ENCODE data around the gene LMX1A. TPM values are rescaled to one million over a fixed set of nuclear protein-coding genes. Genes with fewer than 3 reads are reported as not detected.

LMX1A gene
- total RNA-seq, 2 experiments from 2014 or later: not detected

DNA sequence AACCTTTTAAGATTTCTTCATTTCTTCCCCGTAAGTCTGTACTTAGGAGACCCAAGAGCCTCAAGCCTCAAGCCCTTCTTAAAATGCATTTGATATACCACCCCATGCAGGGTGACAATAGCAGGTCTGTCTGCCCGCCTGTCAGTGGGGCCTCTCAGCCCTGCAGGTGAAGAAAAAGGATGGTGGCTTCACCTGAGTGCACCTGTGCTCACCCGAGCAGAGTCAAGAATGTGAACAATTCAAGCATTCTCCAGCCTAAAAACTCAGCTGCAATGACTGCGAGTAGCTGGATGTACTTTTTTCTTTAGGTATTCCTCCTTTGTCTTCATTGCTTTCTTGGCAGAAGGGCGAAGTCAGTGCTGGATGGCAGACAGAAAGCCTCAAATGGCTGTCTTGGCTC lies 203.3 kb downstream of the LMX1A start:
- DNase-seq: no peak
- CTCF ChIA-PET: no interaction called here
- no peak for ATAC-seq (ENCODE audit: poor library complexity)
- intact Hi-C loops (cut with DNase I, micrococcal nuclease): no loop called here
- Histone ChIP-seq H3K4me3 (ENCODE audit: low read length) (no peak overlapping the region), H3K9me3 (ENCODE audit: control insufficient read depth in 1 of 2, insufficient read depth in 1 of 2, low read length in 2 of 2) (no peaks in the 10 kb centered on the region), H3K27ac (ENCODE audit: low read depth in 1 of 2, low read length in 2 of 2) (no peak overlapping the region), H3K27me3 (ENCODE audit: control insufficient read depth in 1 of 2, insufficient read depth in 2 of 2, low read length in 2 of 2) (no peaks in the 10 kb centered on the region), H3K4me1 (ENCODE audit: insufficient read depth, low read length) (no peaks in the 10 kb centered on the region), H3K36me3 (ENCODE audit: insufficient read depth, low read length) (no peaks in the 10 kb centered on the region)
- Mint-ChIP-seq H3K9me3 (no peaks in the 10 kb centered on the region), H3K27me3 (no peaks in the 10 kb centered on the region), H3K4me3 (no peak overlapping the region), H3K4me1 (ENCODE audit: low read depth) (no peaks in the 10 kb centered on the region), H3K27ac (no peak overlapping the region), H3K36me3 (ENCODE audit: low read depth) (no peaks in the 10 kb centered on the region)
- TF ChIP-seq, protein P1, sequence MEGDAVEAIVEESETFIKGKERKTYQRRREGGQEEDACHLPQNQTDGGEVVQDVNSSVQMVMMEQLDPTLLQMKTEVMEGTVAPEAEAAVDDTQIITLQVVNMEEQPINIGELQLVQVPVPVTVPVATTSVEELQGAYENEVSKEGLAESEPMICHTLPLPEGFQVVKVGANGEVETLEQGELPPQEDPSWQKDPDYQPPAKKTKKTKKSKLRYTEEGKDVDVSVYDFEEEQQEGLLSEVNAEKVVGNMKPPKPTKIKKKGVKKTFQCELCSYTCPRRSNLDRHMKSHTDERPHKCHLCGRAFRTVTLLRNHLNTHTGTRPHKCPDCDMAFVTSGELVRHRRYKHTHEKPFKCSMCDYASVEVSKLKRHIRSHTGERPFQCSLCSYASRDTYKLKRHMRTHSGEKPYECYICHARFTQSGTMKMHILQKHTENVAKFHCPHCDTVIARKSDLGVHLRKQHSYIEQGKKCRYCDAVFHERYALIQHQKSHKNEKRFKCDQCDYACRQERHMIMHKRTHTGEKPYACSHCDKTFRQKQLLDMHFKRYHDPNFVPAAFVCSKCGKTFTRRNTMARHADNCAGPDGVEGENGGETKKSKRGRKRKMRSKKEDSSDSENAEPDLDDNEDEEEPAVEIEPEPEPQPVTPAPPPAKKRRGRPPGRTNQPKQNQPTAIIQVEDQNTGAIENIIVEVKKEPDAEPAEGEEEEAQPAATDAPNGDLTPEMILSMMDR (IDR thresholded peaks at IDR 0.05): no peak
- POLR2A ChIA-PET: no interaction called here

DNA sequence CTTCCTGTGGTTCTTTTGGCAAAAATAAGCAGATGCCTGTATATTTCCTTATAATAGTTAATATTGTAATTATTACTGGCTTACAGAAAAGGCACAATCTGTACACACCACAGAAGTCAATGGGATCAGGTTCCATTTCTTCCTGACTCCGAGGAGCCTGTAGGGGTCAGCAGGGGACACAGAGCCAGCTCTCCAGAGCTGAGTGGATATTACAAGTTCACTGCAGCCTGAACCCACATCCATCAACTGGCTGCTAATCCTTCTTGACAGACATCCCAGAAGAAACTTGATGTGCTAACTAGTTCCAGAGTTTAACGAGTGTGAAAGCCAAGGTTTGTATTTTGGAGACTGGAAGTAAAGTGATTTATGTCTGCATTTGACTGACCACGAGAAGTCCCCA lies 203.8 kb downstream of the LMX1A start:
- no peaks in the 10 kb centered on the region for H3K4me1 Mint-ChIP-seq (ENCODE audit: low read depth)

DNA sequence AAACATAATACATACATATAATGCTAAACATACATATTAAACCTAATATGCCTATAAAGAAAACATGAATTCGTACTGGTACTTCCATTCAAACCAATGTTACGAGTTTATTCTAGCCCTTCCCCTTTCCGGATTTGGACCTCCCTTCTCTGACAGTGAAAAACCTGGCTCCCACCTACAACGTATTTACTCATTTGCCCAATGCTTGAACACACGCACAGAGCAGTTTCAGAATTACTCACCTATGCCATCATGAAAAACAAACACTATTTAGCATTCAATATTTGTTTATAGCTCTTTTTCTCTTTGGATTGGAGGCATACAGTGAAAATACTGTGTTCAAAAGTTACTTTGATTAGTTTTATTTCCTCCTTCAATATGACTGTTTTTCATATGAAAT lies 204.4 kb downstream of the LMX1A start:
- intact Hi-C loops (cut with DNase I, micrococcal nuclease): no loop called here
- Mint-ChIP-seq H3K9me3 (no peaks in the 10 kb centered on the region), H3K27ac (no peak overlapping the region), H3K4me3 (no peak overlapping the region), H3K36me3 (ENCODE audit: low read depth) (no peaks in the 10 kb centered on the region), H3K4me1 (ENCODE audit: low read depth) (no peaks in the 10 kb centered on the region), H3K27me3 (peaks cover 2% of the 10 kb centered on the region)
- Histone ChIP-seq H3K36me3 (ENCODE audit: insufficient read depth, low read length) (no peaks in the 10 kb centered on the region), H3K27me3 (ENCODE audit: control insufficient read depth in 1 of 2, insufficient read depth in 2 of 2, low read length in 2 of 2) (no peaks in the 10 kb centered on the region), H3K27ac (ENCODE audit: low read depth in 1 of 2, low read length in 2 of 2) (no peak overlapping the region), H3K4me3 (ENCODE audit: low read length) (no peak overlapping the region), H3K9me3 (ENCODE audit: control insufficient read depth in 1 of 2, insufficient read depth in 1 of 2, low read length in 2 of 2) (no peaks in the 10 kb centered on the region), H3K4me1 (ENCODE audit: insufficient read depth, low read length) (no peaks in the 10 kb centered on the region)
- TF ChIP-seq, protein P1 (IDR thresholded peaks at IDR 0.05): no peak
- no peak for ATAC-seq (ENCODE audit: poor library complexity)
- no peak for DNase-seq
- ChIA-PET CTCF (no interaction called here), POLR2A (no interaction called here)

More for the DNA sequence above, 203.8 kb downstream of the LMX1A start:
- Mint-ChIP-seq H3K27me3 (no peaks in the 10 kb centered on the region), H3K27ac (no peak overlapping the region), H3K4me3 (no peak overlapping the region), H3K9me3 (no peaks in the 10 kb centered on the region), H3K36me3 (ENCODE audit: low read depth) (no peaks in the 10 kb centered on the region)
- Histone ChIP-seq H3K4me1 (ENCODE audit: insufficient read depth, low read length) (no peaks in the 10 kb centered on the region), H3K27ac (ENCODE audit: low read depth in 1 of 2, low read length in 2 of 2) (no peak overlapping the region), H3K36me3 (ENCODE audit: insufficient read depth, low read length) (no peaks in the 10 kb centered on the region), H3K9me3 (ENCODE audit: control insufficient read depth in 1 of 2, insufficient read depth in 1 of 2, low read length in 2 of 2) (no peaks in the 10 kb centered on the region), H3K4me3 (ENCODE audit: low read length) (no peak overlapping the region), H3K27me3 (ENCODE audit: control insufficient read depth in 1 of 2, insufficient read depth in 2 of 2, low read length in 2 of 2) (no peaks in the 10 kb centered on the region)
- TF ChIP-seq, protein P1 (IDR thresholded peaks at IDR 0.05): no peak
- ChIA-PET POLR2A (no interaction called here), CTCF (no interaction called here)
- DNase-seq (no peak), ATAC-seq (ENCODE audit: poor library complexity) (no peak)
- intact Hi-C loops (cut with DNase I, micrococcal nuclease): no loop called here

Other genes starting within 250 kb of the LMX1A start
- gene RXRG, start 88.4 kb upstream of the LMX1A start, total RNA-seq: not detected
- not detected for gene LRRC52, start 187.3 kb upstream of the LMX1A start, total RNA-seq